GM12801 (cell line): ENCODE measurements around the gene NUDT22.

Experiments
- TF ChIP-seq, protein P1 (sequence below): IDR thresholded peaks from one replicate; pipeline ENCODE4 v1.5.1; 2011; ENCODE audit warnings: control low read depth; ENCODE audit not compliant: insufficient read length; ENCODE audit errors: extremely low read depth

The NUDT22 gene

DNA sequence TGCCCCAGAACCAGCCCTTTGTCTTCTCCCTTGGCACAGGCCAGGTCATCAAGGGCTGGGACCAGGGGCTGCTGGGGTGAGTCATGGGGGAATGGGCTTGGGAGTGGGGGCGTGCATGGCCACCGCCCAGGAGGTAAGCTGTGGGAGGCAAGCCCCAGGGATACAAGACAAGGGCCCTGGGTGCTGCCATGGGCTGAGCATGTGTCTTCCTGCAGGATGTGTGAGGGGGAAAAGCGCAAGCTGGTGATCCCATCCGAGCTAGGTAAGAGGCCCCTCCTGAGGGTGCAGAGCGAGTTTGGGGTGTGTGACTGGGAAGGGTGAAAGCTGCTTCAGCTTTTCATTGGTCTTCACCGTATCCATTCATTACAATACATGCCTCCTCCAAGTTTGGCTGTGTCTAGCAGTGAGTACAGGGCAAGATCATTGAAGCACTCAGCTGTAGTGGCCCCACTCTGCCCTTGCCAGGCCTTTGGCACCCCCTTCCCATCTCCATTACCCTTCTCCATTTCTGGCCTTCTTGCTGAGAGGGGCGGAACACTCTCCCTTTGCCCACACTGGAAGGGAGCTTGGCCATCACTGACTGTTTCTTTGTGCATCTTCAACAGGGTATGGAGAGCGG, 17.3 kb downstream of the NUDT22 start:
- TF ChIP-seq, protein P1, sequence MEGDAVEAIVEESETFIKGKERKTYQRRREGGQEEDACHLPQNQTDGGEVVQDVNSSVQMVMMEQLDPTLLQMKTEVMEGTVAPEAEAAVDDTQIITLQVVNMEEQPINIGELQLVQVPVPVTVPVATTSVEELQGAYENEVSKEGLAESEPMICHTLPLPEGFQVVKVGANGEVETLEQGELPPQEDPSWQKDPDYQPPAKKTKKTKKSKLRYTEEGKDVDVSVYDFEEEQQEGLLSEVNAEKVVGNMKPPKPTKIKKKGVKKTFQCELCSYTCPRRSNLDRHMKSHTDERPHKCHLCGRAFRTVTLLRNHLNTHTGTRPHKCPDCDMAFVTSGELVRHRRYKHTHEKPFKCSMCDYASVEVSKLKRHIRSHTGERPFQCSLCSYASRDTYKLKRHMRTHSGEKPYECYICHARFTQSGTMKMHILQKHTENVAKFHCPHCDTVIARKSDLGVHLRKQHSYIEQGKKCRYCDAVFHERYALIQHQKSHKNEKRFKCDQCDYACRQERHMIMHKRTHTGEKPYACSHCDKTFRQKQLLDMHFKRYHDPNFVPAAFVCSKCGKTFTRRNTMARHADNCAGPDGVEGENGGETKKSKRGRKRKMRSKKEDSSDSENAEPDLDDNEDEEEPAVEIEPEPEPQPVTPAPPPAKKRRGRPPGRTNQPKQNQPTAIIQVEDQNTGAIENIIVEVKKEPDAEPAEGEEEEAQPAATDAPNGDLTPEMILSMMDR: no peak

DNA sequence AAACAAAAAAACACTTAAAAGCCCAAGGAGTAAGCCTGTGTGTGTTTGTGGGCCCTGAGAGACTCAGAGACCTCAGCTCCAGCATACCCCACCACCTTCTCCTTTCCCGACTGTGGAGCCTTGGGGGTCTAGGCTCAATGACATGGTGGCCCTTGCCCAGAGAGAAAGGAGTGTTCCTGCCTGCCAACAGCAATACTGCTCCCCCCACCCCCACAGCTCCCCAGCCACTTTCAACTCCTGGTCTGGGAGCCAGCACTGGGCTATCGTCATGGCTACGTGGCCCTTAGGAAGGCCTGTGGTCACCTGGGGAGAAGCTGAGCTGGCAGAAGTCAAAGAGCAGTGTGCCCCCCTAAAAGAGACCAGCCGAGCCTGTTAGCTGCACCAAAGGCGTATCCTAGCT, 18.0 kb downstream of the NUDT22 start:
- TF ChIP-seq, protein P1: no peak

DNA sequence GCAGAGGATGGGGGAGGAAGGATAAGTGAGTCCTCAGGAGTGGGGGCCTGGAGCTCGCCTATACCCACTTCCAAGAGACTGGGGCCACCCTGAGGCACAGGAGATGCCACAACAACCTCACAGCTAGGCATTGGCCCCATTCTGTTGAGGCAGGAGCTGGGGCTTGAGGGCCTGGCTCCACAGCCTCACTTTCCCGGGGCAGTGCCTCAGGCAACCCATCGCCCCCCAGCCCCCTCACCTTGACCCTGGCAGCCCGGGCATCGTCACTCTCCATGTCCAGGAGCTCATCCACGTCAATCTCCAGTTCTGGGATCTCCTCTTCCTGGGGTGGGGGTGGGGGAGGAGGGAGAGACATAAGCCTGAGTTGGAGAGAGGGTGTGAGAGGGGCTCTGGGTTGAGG, 18.9 kb downstream of the NUDT22 start:
- TF ChIP-seq, protein P1: no peak

DNA sequence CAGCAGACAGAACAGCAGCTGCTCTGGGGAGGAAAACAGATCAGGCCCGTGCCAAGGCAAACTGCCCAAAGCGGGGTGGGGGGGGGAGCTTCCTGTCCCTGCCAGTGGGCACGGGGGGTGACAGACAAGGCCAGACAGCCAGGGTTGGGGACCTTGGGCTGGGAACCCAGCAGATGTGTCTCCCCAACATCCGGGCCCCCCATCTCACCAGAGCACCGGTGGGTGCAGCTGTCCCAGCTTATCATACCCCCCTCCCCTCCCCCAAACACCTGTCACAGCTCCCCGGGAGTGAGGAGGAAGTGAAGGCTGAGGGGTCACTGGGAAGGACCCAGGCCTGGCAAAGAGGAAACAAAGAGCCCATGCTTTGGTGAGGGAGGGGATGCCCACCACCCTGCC, 19.3 kb downstream of the NUDT22 start:
- TF ChIP-seq, protein P1: no peak

DNA sequence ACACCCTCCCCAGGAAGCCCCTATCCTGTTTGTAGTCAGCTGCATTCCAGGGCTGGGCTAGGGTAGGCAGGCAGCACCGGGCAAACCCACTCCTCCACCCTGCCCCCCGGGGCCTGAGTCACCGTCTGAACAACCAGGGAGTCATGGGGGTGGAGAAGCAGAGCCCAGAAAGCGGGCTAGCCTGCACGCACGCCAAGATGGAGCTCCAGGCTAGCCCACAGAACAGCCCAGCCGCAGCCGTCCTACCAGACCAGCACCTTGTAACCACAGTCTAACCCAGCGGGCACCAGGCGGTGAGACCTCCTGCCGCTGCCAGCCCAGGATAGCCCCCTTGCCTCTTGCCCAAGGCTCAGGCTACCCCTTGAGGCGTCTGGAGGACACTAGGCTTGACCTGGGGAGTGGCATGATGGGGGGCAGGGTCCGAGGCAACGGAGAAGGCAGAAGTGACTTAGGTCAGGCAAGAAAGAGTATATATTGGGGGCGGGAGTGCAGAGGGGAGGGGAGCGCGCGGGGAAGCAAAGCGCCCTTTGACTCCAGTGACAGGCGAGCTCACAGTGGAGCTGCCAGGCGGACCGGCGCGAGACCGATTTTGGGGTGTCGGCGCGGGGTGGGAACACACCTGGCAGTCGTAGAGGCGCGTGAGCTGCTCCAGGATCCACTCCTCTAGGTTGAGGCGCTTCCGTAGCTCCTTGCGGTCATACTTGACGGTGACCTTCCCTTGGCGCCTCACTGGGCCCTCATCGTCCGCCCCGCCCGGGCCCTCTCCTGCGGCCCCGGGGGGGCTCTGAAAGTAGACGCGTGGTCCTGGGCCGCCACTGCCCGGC, 19.9 kb downstream of the NUDT22 start:
- TF ChIP-seq, protein P1: no peak

DNA sequence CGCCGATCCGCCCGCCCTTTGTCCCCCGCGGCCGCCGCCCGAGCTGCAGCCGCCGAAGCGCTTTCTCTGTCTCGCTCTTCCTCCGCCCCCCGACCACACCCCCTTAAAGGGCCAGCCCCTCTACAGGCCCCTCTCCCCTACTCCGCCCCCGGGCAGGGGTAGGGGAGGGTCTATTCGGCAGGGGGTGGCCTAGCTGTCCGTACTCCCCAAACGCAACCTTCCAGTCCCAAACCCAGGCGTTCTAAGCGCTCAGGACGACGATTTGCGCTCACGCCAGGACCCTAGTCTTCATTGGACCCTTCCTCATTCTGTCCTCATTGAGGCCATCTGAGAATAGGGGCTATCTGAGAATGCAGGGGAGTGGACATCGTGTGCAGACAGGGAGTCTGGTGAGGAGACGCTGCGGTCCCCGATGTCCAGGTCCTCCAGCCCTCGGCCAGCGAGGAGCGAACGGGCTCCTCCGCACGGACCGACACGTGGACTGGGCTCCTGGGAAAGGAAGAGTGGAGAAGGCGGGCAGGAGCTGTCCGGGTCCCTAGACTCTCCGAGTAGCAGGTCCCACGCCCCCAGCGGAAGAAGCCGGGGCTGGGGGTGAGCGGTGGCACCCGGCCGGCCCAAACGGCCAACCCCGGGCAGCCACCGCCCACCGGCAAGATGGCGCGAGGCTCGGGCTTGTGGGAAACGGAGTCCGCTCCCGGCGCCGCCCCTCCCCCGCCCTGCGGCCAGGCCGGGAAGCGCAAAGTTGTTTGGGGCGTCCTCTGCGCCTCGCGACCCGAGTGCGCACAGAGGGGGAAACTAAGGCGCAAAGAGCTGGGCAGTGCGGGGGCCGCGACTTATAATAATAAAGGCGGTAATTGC, 21.0 kb downstream of the NUDT22 start, which contains the start of gene PPP1R14B:
PPP1R14B (minus strand) TSS at position 73 of the 858 bp plus-strand sequence. CDS start 270 bp downstream, outside the sequence.
- TF ChIP-seq, protein P1: no peak
